ENCODE results near the gene LAMP2. TPM values are rescaled to one million over a fixed set of nuclear protein-coding genes. Genes with fewer than 3 reads are reported as not detected.

The LAMP2 gene
- total and polyA plus RNA-seq, 2 of the 4 experiments (the other 2 are of a cell fraction): 78.1 to 129 TPM

- Histone ChIP-seq H4K20me1 (ENCODE audit: insufficient read depth, low read length) (peaks cover 6% of the 10 kb centered on the region; the same call in 1 of the 2 replicates), H2BK15ac (ENCODE audit: low read depth, low read length) (no peak overlapping the region), H3K18ac (ENCODE audit: low read depth, low read length) (no peak overlapping the region), H3K79me1 (ENCODE audit: low read depth in 1 of 2, low read length in 2 of 2) (peaks cover under 1 to 4% of the 10 kb centered on the region in 2 experiments; a peak in 1 of 4 replicates), H3K9me3 (ENCODE audit: control insufficient read depth, insufficient read depth, low read length) (no peaks in the 10 kb centered on the region), H2AFZ (replicated peaks; ENCODE audit: low read length, poor library complexity) (no peak overlapping the region), H3K4me2 (ENCODE audit: low read depth, low read length) (no peak overlapping the region), H3K9me1 (ENCODE audit: insufficient read depth, low read length) (no peaks in the 10 kb centered on the region), H2AK9ac (replicated peaks; ENCODE audit: low read depth, low read length, poor library complexity) (no peak overlapping the region), H3K36me3 (ENCODE audit: control insufficient read depth, insufficient read depth, low read length) (peaks cover 3% of the 10 kb centered on the region; the same call in 1 of the 2 replicates), H3K56ac (ENCODE audit: extremely low read depth, insufficient read depth, low read length) (no peak overlapping the region), H3K4me3 (ENCODE audit: insufficient read depth, low read depth, low read length) (no peak overlapping the region), H2BK5ac (ENCODE audit: low read depth, low read length, poor library complexity, severe bottlenecking) (no peak overlapping the region), H4K8ac (ENCODE audit: low read depth in 2 of 2, low read length in 2 of 2) (no peak overlapping the region), H2BK20ac (ENCODE audit: low read depth, low read length) (no peak overlapping the region), H2BK120ac (ENCODE audit: low read depth, low read length) (no peak overlapping the region), H3K14ac (replicated peaks; ENCODE audit: low read depth, low read length) (no peak overlapping the region), H3K27me3 (ENCODE audit: control insufficient read depth, insufficient read depth, low read length) (no peaks in the 10 kb centered on the region), H3K4ac (ENCODE audit: low read depth, low read length) (no peak overlapping the region), H4K91ac (ENCODE audit: insufficient read depth, low read depth, low read length) (no peak overlapping the region), H2AK5ac (ENCODE audit: low read depth, low read length) (no peak overlapping the region), H4K5ac (ENCODE audit: low read depth, low read length) (no peak overlapping the region), H3K9ac (ENCODE audit: low read depth, low read length) (no peak overlapping the region), H3K23ac (ENCODE audit: low read depth, low read length) (no peak overlapping the region), H3K27ac (ENCODE audit: insufficient read depth, low read length) (no peak overlapping the region), H3K4me1 (ENCODE audit: control insufficient read depth, insufficient read depth, low read length) (no peaks in the 10 kb centered on the region)
- no CpG with 5 or more reads among the region's 5 CpGs for WGBS, 2 experiments (ENCODE audit: extremely low coverage in 2 of 2, insufficient read length in 1 of 2)
- dilution Hi-C loops (cut with HindIII; ENCODE audit: low sequenced_read_pairs, unreplicated experiment): no loop called here
- CTCF ChIA-PET: no interaction called here
- POLR2A ChIA-PET (ENCODE audit: unreplicated experiment): no interaction called here
- TF ChIP-seq RFX5 (IDR thresholded peaks at IDR 0.05; ENCODE audit: low read depth, low read length) (no peak), NFE2L2 (IDR thresholded peaks at IDR 0.05; ENCODE audit: low read depth, low read length) (no peak), MAFK (IDR thresholded peaks at IDR 0.05; ENCODE audit: low read depth, low read length) (no peak), RAD21 (IDR thresholded peaks at IDR 0.05; ENCODE audit: low read length) (no peak)
- no peak for ATAC-seq (ENCODE audit: low read depth)
- in situ Hi-C loops (cut with MboI; ENCODE audit: low sequenced_read_pairs): no loop called here
- BruUV-seq (replicated peaks): no TSS peak
- intact Hi-C loops (cut with micrococcal nuclease): no loop called here
- DNase-seq: no peak
Measured at GRCh38 chrX:120453985-120454384, 15.1 kb downstream of the LAMP2 start.

Measured in IMR-90 (cell line).